Suppressor macrophage (primary cell): Measurements from ENCODE around the gene MAP2K2.

Experiments used
- DNase-seq, 4 experiments: peaks; one replicate each; pipeline ENCODE4 v3.0.0-alpha.2; 2020 to 2022

MAP2K2 gene

GRCh38 chr19:4043401-4043800 is 80.5 kb downstream of the MAP2K2 start:
- DNase-seq = no peak

DNA sequence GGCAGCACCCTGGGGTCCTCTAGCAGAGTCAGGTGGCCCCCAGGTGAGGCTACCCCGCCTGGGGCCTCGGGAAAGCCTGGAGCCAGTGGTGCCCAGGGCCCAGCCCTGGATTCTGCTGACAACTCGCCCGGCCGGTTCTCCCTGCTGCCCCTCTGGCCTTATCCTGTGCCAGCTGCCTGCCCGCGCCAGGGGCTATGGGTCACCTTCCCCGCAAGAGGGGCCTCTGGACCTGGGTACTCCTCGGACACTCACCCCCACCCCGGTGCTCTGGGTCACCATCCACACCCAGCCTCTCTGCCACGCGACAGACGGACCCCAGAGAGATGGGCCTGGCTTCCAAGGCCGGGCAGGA is 81.2 kb downstream of the MAP2K2 start:
- no peak for DNase-seq

DNA sequence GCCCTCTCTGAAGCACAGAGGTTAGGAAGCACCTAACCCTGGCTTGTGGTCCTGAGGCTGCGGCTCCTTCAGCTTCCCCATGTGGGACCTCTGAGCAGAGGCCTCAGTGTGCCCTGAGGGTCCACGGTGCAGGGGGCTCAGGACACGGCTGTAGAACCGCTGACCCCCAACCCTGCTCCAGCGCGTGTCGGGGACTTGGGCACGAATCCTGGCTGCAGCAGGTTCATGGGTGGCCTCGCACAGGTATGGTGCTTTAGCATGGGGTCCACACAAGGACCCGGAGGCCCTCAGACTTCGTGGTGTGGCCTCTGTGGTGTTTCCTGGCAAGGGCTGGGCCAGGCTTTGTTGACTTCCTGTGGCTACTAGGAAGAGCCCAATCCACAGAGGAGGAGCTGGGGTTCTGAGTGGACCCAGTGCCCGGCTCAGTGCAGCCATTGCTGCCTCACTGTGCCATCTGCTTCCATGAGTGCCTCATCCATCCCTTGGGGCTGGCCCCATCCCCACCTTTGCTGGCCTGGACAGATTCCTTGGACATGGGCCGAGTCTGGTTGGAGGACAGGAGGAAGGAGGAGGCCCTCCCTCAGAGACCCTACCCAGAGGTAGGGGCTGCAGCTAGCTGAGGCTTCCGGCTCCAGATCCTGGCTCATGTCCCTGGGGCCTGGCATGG is 81.7 kb downstream of the MAP2K2 start:
- no peak for DNase-seq
